NCI-H2081 treated with DMSO at 0.1 percent for 48 hours (cell line): Measurements from ENCODE around the gene SH3RF2.
"Not testable (repeated sequence)": the region's sequence is repeated elsewhere in the genome, so short reads cannot be mapped to it uniquely, and the experiment has no call there.

ENCODE experiments used
- DNase-seq: peaks from one replicate; lab custom pipeline; 2025; lab: John Stamatoyannopoulos, UW

The SH3RF2 gene, protein sequence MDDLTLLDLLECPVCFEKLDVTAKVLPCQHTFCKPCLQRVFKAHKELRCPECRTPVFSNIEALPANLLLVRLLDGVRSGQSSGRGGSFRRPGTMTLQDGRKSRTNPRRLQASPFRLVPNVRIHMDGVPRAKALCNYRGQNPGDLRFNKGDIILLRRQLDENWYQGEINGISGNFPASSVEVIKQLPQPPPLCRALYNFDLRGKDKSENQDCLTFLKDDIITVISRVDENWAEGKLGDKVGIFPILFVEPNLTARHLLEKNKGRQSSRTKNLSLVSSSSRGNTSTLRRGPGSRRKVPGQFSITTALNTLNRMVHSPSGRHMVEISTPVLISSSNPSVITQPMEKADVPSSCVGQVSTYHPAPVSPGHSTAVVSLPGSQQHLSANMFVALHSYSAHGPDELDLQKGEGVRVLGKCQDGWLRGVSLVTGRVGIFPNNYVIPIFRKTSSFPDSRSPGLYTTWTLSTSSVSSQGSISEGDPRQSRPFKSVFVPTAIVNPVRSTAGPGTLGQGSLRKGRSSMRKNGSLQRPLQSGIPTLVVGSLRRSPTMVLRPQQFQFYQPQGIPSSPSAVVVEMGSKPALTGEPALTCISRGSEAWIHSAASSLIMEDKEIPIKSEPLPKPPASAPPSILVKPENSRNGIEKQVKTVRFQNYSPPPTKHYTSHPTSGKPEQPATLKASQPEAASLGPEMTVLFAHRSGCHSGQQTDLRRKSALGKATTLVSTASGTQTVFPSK

DNA sequence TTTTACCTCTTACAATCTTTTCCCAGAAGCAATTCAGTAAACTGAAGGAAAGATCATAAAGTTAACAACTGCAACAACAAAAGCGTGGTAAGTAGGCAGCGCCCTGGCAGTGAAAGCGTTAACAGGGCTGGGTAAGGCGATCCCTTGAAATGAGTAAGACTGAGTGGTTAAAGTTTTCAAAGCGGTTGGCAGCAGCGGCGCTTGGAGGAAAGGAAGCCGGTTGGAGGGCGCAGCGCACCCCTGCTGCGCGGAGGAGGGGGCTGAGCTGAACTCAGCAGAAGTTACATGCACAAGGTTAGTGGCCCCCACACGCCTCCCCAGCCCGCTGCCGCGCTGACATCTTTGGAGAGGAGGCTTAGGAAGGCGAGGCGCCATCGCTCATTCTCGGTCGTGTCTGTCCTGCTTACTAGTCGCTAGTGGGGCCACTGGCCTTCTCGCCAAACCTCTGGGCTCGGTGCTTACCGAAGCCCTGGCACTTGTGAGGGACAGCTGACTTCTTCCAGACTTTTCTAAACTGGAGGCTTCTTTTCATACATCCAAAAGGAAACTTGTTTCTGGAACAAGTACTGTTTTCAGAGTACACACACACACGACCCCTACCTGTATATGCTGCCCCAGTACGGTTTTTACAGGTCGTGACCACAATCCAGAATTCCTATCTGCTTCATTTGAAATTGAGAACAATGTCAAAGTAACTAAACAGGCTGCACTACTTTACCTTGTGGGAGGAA is at the start of gene SH3RF2:
TSS of gene SH3RF2 (plus strand) at position 178 of the 731 bp plus-strand sequence. CDS start 1,351 bp downstream, outside the sequence.
- no peak for DNase-seq

DNA sequence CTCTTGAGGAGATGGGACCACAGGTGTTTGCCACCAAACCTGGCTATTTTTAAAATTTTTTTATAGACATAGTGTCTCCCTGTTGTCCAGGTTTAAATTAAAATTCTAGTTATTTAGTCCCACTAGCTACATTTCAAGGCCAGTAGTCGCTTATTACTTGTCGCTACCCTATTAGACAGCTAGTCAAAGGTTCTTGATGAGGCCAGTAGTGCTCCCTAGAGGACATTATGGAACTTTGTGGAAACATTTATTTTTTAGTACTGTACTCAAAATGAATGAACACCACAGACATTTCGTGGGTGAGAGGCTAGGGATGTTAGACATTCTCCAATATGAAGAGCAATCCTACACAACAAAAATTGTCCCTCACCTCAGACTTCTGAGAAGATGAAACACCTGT is 49.2 kb upstream of the SH3RF2 start:
- DNase-seq, result no peak

DNA sequence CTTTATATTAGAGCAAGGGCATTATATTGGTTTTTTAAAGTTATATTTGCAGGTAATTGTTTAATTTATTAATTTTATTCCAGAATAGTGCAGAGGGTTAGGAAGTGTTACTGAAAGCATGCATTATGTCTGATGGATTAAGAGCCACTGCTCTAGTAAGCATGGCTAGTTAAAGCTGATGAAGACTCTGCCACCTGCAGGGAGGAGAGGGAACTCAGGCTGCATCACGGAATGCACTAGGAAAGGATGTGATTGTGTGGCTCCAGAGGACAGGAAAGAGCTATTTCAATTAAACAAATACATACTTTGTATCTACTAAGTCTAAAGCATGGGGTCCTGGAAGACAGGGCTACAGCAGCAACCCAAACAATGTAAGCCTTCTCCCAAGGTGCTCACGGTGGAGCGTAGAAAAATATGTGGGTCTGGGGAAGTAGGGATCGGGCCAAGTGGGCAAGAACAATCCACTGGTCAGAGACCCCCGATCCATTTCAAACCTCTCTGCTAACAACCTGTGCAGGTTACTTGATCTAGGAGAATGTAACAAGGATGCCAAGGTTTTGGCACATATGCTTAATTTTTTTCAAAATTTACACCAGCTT is 48.3 kb upstream of the SH3RF2 start:
- DNase-seq, result no peak

DNA sequence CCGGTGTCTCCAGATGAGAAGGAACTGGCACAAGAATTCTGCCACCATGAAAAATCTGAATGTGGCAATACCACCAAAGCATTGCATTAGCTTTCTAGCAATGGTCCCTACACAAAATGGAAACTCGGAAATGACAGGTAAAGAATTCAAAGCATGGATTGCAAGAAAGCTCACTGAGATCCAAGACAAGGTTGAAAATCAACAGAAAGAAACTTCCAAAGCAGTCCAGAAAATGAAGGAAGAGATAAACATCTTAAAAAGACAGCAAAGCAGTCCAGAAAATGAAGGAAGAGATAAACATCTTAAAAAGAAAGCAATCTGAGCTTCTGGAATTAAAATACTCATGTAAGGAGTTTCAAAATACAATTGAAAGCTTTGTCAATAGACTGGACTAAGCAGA is 46.8 kb upstream of the SH3RF2 start:
- no peak for DNase-seq

DNA sequence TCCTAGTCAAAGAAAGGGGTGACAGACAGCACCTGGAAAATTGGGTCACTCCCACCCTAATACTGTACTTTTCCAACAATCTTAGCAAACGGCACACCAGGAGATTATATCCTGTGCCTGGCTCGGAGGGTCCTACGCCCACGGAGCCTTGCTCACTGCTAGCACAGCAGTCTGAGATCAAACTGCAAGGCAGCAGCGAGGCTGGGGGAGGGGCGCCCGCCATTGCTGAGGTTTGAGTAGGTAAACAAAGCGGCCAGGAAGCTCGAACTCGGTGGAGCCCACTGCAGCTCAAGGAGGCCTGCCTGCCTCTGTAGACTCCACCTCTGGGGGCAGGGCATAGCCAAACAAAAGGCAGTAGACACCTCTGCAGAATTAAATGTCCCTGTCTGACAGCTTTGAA is 45.0 kb upstream of the SH3RF2 start:
- DNase-seq, result not testable (repeated sequence)

DNA sequence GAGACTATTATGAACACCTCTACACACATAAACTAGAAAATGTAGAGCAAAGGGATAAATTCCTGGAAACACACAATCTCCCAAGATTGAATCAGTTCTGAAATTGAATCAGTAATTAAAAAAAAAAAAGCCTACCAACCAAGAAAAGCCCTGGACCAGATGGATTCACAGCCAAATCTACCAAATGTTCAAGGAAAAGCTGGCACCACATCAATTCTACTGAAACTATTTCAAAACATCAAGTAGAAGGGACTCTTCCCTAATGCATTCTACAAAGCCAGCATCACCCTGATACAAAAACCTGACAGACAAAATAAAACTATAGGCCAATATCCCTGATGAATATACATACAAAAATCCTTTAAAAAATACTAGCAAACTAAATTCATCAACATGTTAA is 38.2 kb upstream of the SH3RF2 start:
- DNase-seq, result no peak

DNA sequence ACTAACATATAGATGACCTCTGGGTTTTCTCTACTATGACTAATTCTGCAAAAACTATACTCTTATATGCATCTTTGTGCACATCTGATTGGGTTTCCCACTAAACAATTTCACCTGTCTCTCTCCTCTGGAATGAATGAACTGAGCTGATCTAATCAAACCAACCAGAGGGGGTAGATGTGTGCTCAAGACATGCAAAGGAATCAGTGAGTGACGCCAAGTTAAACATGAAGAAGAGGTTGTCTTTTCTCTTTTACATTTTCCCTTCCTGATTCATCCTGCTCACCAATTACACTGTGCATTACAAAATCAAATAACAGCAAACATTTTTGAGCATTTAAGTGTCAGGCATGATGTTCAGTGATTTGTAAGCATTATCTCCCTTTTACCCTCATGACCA is 34.0 kb upstream of the SH3RF2 start:
- DNase-seq, result no peak

DNA sequence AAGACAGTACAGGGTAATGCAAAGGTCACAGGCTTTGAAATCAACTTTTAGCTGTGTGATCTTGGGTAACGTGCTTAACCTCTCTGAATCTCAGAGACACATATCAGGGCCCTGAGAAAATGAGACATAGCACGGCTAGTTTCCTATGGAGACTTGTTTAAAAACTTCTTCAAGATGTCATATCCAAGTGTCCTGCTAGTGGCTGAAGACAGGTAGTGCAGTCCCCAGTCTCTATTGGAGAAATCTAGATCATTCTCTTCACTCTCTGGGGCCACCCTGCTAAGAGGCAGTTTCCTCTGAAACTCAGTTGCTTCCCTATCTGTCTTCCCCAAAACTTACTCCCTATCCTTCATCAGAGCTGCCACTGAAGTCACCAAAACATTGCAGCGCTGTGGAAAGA is 33.3 kb upstream of the SH3RF2 start:
- DNase-seq, result no peak

DNA sequence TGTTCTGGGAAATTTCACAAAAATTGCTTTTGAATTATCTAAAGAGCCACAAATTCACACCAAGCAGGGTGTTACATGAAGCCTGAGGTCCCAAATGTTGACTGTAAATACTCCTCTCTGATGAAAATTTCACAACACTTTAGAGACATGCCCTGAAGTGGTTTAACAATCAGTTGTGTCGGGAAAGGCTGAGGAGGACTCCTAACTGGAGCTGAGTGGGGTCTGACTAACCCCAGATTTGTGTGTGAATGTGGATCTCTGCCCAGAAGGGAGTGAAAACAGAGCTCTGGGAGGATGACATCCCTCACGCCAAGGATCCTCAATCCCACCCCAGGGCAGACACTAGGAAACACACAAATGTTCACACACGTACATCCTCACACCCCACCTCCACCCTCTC is 32.5 kb upstream of the SH3RF2 start:
- DNase-seq, result no peak

DNA sequence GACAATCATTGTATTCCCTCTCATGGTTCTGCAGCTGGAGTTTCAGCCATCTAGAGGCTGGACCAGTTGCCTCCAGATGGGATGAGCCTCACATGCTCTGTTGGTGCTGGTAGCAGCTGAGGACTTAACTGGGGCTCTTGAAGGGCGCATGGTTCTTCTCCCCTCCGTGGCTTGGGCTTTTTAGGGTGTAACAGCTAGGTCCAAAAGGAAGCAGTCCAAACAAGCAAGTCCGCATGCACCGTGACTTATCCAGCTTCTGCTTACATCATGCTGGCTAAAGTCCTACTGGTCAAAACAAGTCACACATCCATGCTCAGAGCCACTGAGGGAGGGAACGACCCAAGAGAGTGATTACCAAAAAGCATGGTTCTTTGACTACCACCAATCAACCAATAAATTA is 31.6 kb upstream of the SH3RF2 start:
- no peak for DNase-seq

DNA sequence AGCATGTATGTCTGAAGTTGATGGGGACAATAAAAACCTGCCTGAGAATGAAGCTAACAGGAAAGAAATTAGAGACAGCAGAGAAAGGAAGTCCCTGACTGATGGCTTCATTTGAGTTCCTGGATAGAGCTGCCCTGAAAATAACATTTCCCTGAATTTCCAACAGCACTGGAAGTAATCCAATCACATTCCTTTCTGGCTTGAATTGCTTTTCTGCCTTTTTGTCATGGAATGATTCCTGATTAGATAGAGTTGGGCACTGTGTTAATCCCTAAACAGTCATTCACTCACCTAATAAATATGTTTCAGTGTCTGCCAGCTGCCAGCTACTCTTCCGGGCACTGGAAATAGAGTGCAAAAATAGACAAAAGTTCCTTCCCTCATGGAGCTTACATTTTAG is 30.0 kb upstream of the SH3RF2 start:
- no peak for DNase-seq

DNA sequence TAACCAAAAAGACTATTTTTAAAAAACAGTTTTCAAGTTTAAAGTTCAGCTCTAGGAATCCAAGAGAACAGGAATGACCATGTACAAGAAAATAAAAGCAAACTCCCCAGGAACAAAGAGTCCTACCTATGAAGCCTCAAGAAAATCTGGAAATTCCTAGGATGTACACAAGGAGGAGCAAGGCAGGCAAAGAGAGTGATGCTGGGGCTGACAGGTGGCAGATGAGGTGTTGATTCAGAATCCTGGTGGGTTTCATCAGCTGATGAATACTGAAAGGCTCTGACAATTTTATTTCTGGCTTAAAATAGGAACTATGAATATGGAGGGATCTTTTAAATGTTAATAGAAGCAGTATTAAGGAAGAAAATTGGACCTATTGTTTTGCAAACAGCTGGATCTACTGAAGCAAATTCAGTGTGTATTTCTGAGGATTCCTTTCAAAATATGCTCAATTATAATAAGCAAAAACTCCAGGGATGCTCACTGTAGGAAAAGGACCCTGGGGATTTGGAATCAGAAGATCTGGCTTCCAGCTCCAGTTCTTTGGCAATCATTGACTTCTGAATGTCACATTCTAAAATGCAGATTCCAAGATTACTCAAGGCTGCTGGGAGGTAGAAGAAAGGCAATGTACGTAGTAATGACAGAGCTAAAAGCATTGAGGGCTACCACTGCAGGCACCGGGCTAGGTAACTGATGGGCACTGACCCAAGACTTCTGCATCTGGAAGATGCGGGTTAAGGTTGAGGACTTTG is 28.0 kb upstream of the SH3RF2 start:
- no peak for DNase-seq

DNA sequence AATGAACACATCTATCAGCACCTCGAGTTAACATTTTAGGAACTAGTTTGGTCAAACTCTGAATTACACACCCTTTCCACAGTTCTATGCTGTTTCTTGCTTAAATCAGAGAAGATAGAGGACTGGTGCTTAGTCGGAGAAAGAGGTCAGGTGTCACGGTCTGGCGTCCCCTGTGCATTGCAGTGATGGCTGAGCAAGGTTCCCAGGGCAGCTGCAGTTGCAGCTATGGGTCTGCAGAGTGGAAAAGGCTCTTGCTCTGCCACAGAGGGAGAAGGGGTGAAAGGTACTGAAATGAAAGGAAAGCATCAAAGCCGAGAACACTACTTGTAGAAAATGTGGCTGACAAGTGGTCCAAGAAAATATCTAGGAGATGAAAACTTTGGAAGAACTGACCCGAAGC is 25.2 kb upstream of the SH3RF2 start:
- no peak for DNase-seq

DNA sequence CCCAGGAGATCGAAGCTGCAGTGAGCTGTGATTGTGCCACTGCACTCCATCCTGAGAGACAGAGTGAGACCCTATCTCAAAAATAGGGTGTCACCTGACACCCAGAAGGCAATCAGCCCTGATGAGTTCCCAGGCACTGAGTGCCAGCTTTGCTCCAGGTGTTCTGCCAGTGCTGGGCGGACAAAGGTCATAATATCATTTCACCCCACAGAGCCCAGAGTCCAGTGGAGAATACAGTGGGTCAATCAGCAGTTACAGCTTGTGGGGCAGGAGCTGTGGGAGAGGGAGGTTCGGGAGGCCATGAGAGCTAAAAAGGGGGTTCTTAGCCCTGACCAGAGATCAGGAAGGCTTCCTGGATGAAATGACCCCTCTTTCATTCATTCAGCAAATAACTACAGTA is 24.4 kb upstream of the SH3RF2 start:
- DNase-seq, result no peak

DNA sequence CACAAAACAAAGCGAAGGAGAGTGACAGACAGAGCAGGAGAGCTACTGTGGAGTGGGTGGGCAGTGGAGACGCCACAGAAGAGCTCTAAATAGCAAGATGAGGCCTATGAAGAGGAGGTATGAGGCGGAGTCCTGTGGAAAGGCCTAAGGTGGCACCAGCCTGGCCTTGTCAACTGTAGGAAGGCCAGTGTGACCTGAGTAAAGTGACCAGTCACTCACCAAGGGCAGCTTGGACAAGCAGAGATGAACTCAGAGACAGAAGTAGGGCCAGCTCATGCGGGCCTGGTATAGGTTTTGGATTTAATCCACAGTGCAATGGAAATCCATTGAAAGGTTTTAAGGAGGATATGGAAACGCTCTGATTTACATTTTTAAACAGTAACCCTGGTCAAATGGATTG is 23.8 kb upstream of the SH3RF2 start:
- DNase-seq, result no peak

DNA sequence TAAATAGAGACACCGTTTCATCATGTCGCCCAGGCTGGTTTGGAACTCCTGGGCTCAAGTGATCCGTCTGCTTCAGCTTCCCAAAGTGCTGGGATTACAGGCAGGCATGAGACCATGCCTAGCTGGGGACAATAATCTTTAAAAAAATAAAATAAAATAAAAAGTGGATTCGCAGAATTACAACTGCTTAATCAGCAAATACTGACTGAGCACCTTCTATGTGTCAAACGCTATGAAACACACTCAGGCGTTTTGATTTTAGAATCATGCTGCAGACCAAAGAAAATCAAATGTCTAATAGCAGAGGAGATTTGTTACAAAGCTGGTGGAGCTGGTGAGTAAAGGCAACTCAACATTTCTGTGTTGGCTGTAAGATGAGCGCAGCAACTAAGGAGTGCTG is 22.7 kb upstream of the SH3RF2 start:
- DNase-seq, result no peak

DNA sequence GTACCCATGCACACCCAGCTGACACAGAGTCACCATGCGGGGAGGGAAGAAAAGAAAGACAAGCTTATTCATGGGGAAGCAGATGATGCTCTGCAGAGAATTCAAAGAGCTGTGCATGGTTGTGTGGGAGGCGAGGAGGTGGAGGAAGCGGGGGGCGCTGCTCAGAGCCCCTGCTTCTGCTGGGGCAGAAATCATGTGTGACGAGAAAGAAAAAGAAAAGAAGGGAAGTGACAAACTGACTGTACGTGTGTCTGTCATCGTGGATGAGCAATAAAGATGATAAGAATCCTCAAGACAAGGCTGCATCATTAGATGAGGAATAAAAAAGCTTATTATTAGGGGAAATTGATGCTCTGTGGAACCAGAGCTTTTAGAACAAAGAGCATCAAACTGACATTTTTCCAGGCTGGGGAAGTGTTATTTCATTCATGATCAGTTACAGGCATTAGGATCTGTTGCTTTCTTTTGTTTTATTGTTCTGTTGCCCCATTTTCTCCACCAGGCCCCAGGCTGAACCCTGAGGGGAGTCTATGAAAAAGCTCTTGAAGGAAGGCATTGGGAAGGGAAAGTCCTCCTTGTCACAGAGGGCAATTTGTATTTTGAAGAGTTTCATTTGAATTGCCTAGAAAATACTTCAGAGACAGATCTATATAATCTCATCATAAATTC is 20.3 kb upstream of the SH3RF2 start:
- no peak for DNase-seq

DNA sequence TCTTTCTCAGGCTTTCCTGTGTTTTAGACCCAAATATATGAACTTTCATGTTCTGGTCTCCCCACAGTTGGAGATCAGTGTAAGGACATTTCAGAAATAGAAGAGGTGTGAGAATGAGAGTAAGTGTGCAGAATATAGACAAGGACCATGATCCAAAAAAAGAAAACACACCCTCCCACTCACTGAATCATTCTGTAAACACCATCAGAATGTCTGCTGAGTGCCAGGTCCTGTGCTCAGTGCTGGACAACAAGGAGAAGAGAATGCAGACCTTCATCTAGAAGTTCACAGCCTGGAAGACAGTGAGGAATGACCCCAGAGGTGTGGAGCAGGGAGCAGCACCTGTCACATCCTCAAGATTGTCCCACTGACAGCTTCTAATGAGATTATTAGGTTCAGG is 19.1 kb upstream of the SH3RF2 start:
- no peak for DNase-seq

DNA sequence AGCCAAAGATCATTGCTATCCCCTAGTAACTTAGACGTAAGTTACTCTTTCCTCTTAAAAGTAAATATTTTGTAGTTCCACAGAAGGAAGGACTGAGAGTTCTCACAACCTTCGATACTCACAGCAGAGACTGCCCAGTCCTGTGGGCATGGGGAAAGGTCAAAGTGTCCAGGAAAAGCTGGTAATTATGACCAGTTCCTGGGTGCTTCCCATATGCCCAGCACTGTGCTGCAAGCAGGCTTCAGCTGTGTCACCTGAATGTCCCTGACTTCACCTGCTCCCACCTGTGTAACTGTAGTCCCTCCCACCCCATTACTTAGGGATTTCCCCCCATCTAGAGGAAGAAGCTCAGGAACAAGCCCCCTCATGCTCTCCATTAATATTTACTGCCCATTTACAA is 18.0 kb upstream of the SH3RF2 start:
- no peak for DNase-seq

DNA sequence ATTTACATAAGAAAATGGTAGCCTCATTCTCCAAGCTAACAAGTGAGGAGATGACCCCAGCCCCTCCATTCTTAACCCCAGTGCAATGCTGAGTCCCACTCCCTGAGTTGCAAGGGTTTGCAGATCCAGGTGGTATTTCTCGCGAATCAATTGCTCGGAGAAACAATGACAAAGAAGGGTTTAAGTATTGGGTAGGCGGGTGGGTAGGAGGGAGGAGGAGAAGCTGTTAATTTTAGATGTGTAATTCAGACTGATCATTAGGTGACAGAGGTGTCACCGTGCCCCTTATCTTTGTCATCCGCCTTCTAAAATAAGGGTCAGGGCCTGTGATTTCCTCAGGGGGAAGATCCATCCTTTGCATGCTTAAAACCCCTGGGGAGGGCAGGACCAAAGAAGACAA is 17.0 kb upstream of the SH3RF2 start:
- no peak for DNase-seq

DNA sequence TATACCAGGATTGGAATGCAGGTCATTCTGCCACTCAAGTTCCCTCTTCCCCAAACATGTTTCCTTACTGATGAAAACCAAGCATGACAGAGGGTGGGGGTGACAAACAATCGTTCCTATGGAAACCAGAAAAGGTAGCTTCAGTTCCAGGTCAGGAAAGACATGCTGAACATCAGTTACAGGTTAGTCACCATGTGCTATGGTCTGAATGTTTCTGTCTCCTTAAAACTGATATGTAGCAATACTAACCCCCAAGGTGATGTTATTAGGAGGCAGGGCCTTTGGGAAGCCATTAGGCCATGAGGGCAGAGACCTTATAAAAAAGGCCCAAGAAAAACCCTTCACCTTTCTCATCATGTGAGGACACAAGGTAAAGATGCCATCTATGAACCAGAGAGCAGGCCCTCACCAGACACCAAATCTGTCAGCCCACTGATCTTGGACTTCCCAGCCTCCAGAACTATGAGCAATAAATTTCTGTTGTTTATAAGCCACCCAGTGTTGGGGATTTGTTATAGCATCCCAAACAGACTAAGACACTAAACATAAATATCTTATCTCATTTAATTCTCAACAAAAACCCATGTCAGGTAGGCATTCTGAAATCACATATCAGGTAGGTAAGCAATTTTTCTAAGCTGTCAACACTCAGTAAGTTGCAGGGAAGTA is 15.7 kb upstream of the SH3RF2 start:
- DNase-seq, result no peak
